HepG2 (cell line): Measurements from ENCODE around the gene MRPL27. TPM values are rescaled to one million over a fixed set of nuclear protein-coding genes. Genes with fewer than 3 reads are reported as not detected.

Source experiments
- DPF2 ChIP-seq: sonication (generic); formaldehyde crosslinking; IDR thresholded peaks from 2 replicates; pipeline ENCODE4 v1.4.0; 2020; ENCODE audit warnings: mild to moderate bottlenecking, low read depth, missing genetic modification reagents, borderline replicate concordance
- GATAD2A ChIP-seq: IDR thresholded peaks from 2 replicates; pipeline ENCODE4 v1.6.1; 2016
- NFE2L2 ChIP-seq: fragments of 150-350 bp; IDR thresholded peaks from 2 replicates; pipeline ENCODE4 v1.6.1; 2014; ENCODE audit warnings: low read length
- PCBP2 ChIP-seq: fragments of 200-400 bp; formaldehyde crosslinking; optimal IDR thresholded peaks from 2 replicates; pipeline ENCODE3; 2018; ENCODE audit warnings: low read length, low read depth; ENCODE audit not compliant: poor library complexity, severe bottlenecking
- RELA ChIP-seq: sonication (generic); formaldehyde crosslinking; IDR thresholded peaks from 2 replicates; pipeline ENCODE4 v1.4.0; 2020; ENCODE audit warnings: missing genetic modification reagents
- SOX5 ChIP-seq: IDR thresholded peaks from 2 replicates; pipeline ENCODE4 v1.6.1; 2016; ENCODE audit warnings: borderline replicate concordance
- ZIK1 ChIP-seq: sonication (generic); formaldehyde crosslinking; IDR thresholded peaks from 2 replicates; pipeline ENCODE4 v1.5.0; 2020; ENCODE audit warnings: mild to moderate bottlenecking, low read depth, missing genetic modification reagents, borderline replicate concordance
- ZNF207 ChIP-seq: fragments of 450-650 bp; IDR thresholded peaks from 2 replicates; pipeline ENCODE4 v1.6.1; 2016; ENCODE audit warnings: antibody characterized with exemption, borderline replicate concordance
- ZNF253 ChIP-seq: sonication (generic); formaldehyde crosslinking; IDR thresholded peaks from 2 replicates; pipeline ENCODE4 v1.8.0; 2022; ENCODE audit warnings: mild to moderate bottlenecking, missing genetic modification reagents, borderline replicate concordance
- ZNF282 ChIP-seq: fragments of 450-650 bp; IDR thresholded peaks from 2 replicates; pipeline ENCODE4 v1.6.1; 2018; ENCODE audit not compliant: partially characterized antibody
- ZNF382 ChIP-seq: sonication (generic); formaldehyde crosslinking; IDR thresholded peaks from 2 replicates; pipeline ENCODE4 v1.5.0; 2020; ENCODE audit warnings: missing genetic modification reagents, mild to moderate bottlenecking, borderline replicate concordance
- ZNF484 ChIP-seq: sonication (generic); formaldehyde crosslinking; IDR thresholded peaks from 2 replicates; pipeline ENCODE4 v1.5.1; 2020; ENCODE audit warnings: mild to moderate bottlenecking, low read depth, missing genetic modification reagents, borderline replicate concordance
- ZNF816 ChIP-seq: sonication (generic); formaldehyde crosslinking; IDR thresholded peaks from 2 replicates; pipeline ENCODE4 v1.8.0; 2022; ENCODE audit warnings: missing genetic modification reagents, mild to moderate bottlenecking, borderline replicate concordance
- polyA plus RNA-seq, 8 experiments: library from polyadenylated mRNA; depleted of rRNA in 3 of 8; stranded (reverse) in 7 of 8; unstranded in 1 of 8; fragments of >200 nt; fragmentation: Illumina TruSeq in 4 of 8; extraction: Trizol in 4 of 8; gene quantifications; 2 replicates each; pipeline versions ENCODE4 v1.2.1 to v1.2.3, GENCODE V29; 2011 to 2016; ENCODE audit warnings: low read depth in 4 of 8, missing spikeins in 1 of 8, mixed read lengths in 1 of 8; ENCODE audit not compliant: insufficient read depth in 1 of 8
- total RNA-seq, 5 experiments: library from RNA; depleted of rRNA; stranded (reverse); fragments of >200 nt; fragmentation: Illumina TruSeq; extraction: Trizol; gene quantifications; 2 replicates each; pipeline ENCODE4 v1.2.3, GENCODE V29; 2016; ENCODE audit warnings: low read depth in 1 of 5
- TF ChIP-seq, protein P1 (sequence below): IDR thresholded peaks from 2 replicates; pipeline ENCODE4 v1.6.1; 2016
- TF ChIP-seq, protein P2 (sequence below): sonication (generic); formaldehyde crosslinking; IDR thresholded peaks from 2 replicates; pipeline ENCODE4 v1.4.0; 2020; ENCODE audit warnings: missing genetic modification reagents
- TF ChIP-seq, protein P3 (sequence below): sonication (generic); formaldehyde crosslinking; IDR thresholded peaks from 2 replicates; pipeline ENCODE4 v1.4.0; 2020; ENCODE audit warnings: mild to moderate bottlenecking, missing genetic modification reagents, borderline replicate concordance
- TF ChIP-seq, protein P4 (sequence below): sonication (generic); formaldehyde crosslinking; IDR thresholded peaks from 2 replicates; pipeline ENCODE4 v1.8.0; 2022; ENCODE audit warnings: mild to moderate bottlenecking, missing genetic modification reagents, moderate library complexity
- TF ChIP-seq, protein P5 (sequence below): sonication (generic); formaldehyde crosslinking; IDR thresholded peaks from 2 replicates; pipeline ENCODE4 v1.5.0; 2020; ENCODE audit warnings: missing genetic modification reagents, mild to moderate bottlenecking, borderline replicate concordance
- TF ChIP-seq, protein P6 (sequence below): sonication (generic); formaldehyde crosslinking; IDR thresholded peaks from 2 replicates; pipeline ENCODE4 v1.8.0; 2022; ENCODE audit warnings: low read depth, missing genetic modification reagents

MRPL27 gene
- total and polyA plus RNA-seq, 2 of the 13 experiments (the other 11 are each of a cell fraction or from before 2014, with no cell fraction given) = 137 to 217 TPM

DNA sequence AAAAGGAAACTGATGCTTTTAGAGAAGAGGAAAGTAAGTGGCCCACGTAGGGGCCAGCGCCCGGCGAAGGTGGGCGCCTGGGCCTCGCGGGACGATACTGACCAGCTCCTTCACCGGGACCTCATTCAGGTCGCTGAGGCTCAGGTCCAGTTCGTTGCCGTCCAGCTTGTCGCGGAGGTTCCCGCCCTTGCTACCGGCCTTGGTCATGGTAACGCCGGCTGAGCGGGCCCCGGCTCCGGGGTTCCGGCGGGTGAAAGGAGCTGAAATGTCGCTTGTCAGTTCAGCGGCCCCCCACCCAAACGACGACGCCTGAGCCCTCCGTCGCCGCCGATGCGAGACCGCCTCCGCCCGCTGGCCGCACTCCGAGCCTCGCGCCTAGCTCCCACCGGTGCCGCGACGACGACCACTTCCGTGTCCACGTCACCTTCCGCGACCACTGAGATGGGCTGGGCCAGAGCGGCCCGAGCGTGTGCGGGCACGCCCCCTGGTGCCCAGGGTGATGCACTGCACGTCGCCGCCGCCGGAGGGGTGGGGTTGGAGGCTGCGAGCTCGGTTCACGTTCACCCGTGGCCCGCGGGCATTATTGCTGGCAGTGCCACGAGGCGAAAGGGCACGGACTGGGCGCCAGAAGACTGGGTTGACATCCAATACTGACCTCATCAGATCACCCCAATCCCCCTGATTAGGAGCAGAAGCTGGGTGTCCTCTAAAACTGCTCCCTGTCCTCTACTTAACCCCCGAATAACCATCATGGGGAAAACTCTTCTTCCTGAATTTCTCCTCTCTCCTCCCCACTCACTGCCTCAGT, 24.3 kb upstream of the MRPL27 start, which contains the start of gene LRRC59 (continued):
- TF ChIP-seq PCBP2 = no peak
- TF ChIP-seq, protein P1, sequence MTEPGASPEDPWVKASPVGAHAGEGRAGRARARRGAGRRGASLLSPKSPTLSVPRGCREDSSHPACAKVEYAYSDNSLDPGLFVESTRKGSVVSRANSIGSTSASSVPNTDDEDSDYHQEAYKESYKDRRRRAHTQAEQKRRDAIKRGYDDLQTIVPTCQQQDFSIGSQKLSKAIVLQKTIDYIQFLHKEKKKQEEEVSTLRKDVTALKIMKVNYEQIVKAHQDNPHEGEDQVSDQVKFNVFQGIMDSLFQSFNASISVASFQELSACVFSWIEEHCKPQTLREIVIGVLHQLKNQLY (CRISPR knock-in tag) = peak; percentile 61; the same call in 1 of the 2 replicates
- no peak for TF ChIP-seq ZNF282
- no peak for TF ChIP-seq ZNF382 (CRISPR knock-in tag)
- TF ChIP-seq, protein P2, sequence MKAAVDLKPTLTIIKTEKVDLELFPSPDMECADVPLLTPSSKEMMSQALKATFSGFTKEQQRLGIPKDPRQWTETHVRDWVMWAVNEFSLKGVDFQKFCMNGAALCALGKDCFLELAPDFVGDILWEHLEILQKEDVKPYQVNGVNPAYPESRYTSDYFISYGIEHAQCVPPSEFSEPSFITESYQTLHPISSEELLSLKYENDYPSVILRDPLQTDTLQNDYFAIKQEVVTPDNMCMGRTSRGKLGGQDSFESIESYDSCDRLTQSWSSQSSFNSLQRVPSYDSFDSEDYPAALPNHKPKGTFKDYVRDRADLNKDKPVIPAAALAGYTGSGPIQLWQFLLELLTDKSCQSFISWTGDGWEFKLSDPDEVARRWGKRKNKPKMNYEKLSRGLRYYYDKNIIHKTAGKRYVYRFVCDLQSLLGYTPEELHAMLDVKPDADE (CRISPR knock-in tag) = peak; percentile 95; the same call in 1 of the 2 replicates
- TF ChIP-seq DPF2 (CRISPR knock-in tag) = peak; percentile 92
- TF ChIP-seq, protein P3, sequence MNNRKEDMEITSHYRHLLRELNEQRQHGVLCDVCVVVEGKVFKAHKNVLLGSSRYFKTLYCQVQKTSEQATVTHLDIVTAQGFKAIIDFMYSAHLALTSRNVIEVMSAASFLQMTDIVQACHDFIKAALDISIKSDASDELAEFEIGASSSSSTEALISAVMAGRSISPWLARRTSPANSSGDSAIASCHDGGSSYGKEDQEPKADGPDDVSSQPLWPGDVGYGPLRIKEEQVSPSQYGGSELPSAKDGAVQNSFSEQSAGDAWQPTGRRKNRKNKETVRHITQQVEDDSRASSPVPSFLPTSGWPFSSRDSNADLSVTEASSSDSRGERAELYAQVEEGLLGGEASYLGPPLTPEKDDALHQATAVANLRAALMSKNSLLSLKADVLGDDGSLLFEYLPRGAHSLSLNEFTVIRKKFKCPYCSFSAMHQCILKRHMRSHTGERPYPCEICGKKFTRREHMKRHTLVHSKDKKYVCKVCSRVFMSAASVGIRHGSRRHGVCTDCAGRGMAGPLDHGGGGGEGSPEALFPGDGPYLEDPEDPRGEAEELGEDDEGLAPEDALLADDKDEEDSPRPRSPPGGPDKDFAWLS (CRISPR knock-in tag) = 0 out of 2 replicates have a peak, but pooled peaks have one; percentile 60
- peak; percentile 98 for TF ChIP-seq ZIK1 (CRISPR knock-in tag)
- TF ChIP-seq, protein P4, sequence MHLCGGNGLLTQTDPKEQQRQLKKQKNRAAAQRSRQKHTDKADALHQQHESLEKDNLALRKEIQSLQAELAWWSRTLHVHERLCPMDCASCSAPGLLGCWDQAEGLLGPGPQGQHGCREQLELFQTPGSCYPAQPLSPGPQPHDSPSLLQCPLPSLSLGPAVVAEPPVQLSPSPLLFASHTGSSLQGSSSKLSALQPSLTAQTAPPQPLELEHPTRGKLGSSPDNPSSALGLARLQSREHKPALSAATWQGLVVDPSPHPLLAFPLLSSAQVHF (CRISPR knock-in tag) = peak; percentile 95
- TF ChIP-seq GATAD2A (CRISPR knock-in tag) = peak; percentile 94
- TF ChIP-seq ZNF816 (CRISPR knock-in tag) = 0 out of 2 replicates have a peak, but pooled peaks have one; percentile 78
- TF ChIP-seq ZNF253 = peak; percentile 86; the same call in 1 of the 2 replicates
- no peak for TF ChIP-seq ZNF207
- peak; percentile 71; the same call in 1 of the 2 replicates for TF ChIP-seq SOX5 (CRISPR knock-in tag)
- peak; percentile 98 for TF ChIP-seq RELA (CRISPR knock-in tag)
- TF ChIP-seq, protein P5, sequence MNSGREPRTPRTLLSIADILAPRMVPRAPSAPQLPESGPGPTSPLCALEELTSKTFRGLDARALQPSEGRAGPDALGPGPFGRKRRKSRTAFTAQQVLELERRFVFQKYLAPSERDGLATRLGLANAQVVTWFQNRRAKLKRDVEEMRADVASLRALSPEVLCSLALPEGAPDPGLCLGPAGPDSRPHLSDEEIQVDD (CRISPR knock-in tag) = peak; percentile 93
- TF ChIP-seq, protein P6, sequence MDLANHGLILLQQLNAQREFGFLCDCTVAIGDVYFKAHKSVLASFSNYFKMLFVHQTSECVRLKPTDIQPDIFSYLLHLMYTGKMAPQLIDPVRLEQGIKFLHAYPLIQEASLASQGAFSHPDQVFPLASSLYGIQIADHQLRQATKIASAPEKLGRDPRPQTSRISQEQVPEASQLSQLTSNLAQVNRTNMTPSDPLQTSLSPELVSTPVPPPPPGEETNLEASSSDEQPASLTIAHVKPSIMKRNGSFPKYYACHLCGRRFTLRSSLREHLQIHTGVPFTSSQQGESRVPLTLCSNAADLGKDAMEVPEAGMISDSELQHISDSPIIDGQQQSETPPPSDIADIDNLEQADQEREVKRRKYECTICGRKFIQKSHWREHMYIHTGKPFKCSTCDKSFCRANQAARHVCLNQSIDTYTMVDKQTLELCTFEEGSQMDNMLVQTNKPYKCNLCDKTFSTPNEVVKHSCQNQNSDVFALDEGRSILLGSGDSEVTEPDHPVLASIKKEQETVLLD (CRISPR knock-in tag) = peak; percentile 94
- peak; percentile 2; the same call in 1 of the 2 replicates for TF ChIP-seq NFE2L2
- TF ChIP-seq ZNF484 (CRISPR knock-in tag) = no peak; the same call in 1 of the 2 replicates
